Measurements from ENCODE around the gene AIF1.
A peak's percentile ranks its signal among the peaks of the same experiment; 100 is the strongest.

The AIF1 gene

GRCh38 chr6:31572041-31572911 lies 42.8 kb upstream of the AIF1 start, which contains the start of gene LTA:
Gene LTA (plus strand): TSS chr6:31572289. CDS start chr6:31572743, 454 bp downstream.
- Histone ChIP-seq H3K4me3 (ENCODE audit: low read depth, low read length) (no peak within 1 kb of the TSS), H3K79me2 (no peaks in the 10 kb centered on the region), H2AFZ (no peak within 1 kb of the TSS), H3K9me3 (ENCODE audit: control insufficient read depth, low read length) (no peaks in the 10 kb centered on the region), H3K27me3 (ENCODE audit: control insufficient read depth, insufficient read depth, low read length) (no peaks in the 10 kb centered on the region), H3K4me1 (no peaks in the 10 kb centered on the region), H3K36me3 (ENCODE audit: control insufficient read depth, insufficient read depth, low read length) (no peaks in the 10 kb centered on the region), H3K27ac (no peak within 1 kb of the TSS), H3K9ac (no peak within 1 kb of the TSS), H3K4me2 (ENCODE audit: low read length) (no peak within 1 kb of the TSS)
- TF ChIP-seq CTCF (IDR thresholded peaks at IDR 0.05) = no peak

DNA sequence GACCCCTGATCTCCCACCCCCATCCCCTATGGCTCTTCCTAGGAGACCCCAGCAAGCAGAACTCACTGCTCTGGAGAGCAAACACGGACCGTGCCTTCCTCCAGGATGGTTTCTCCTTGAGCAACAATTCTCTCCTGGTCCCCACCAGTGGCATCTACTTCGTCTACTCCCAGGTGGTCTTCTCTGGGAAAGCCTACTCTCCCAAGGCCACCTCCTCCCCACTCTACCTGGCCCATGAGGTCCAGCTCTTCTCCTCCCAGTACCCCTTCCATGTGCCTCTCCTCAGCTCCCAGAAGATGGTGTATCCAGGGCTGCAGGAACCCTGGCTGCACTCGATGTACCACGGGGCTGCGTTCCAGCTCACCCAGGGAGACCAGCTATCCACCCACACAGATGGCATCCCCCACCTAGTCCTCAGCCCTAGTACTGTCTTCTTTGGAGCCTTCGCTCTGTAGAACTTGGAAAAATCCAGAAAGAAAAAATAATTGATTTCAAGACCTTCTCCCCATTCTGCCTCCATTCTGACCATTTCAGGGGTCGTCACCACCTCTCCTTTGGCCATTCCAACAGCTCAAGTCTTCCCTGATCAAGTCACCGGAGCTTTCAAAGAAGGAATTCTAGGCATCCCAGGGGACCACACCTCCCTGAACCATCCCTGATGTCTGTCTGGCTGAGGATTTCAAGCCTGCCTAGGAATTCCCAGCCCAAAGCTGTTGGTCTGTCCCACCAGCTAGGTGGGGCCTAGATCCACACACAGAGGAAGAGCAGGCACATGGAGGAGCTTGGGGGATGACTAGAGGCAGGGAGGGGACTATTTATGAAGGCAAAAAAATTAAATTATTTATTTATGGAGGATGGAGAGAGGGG lies 41.6 kb upstream of the AIF1 start:
- Histone ChIP-seq H3K36me3 (ENCODE audit: control insufficient read depth, insufficient read depth, low read length) (no peaks in the 10 kb centered on the region), H3K4me1 (no peaks in the 10 kb centered on the region), H3K4me3 (ENCODE audit: low read depth, low read length) (no peak overlapping the region), H2AFZ (no peak overlapping the region), H3K4me2 (ENCODE audit: low read length) (no peak overlapping the region), H3K9ac (no peak overlapping the region), H3K9me3 (ENCODE audit: control insufficient read depth, low read length) (no peaks in the 10 kb centered on the region), H3K27ac (no peak overlapping the region), H3K27me3 (ENCODE audit: control insufficient read depth, insufficient read depth, low read length) (no peaks in the 10 kb centered on the region), H3K79me2 (no peaks in the 10 kb centered on the region)
- TF ChIP-seq CTCF (IDR thresholded peaks at IDR 0.05) = no peak

DNA sequence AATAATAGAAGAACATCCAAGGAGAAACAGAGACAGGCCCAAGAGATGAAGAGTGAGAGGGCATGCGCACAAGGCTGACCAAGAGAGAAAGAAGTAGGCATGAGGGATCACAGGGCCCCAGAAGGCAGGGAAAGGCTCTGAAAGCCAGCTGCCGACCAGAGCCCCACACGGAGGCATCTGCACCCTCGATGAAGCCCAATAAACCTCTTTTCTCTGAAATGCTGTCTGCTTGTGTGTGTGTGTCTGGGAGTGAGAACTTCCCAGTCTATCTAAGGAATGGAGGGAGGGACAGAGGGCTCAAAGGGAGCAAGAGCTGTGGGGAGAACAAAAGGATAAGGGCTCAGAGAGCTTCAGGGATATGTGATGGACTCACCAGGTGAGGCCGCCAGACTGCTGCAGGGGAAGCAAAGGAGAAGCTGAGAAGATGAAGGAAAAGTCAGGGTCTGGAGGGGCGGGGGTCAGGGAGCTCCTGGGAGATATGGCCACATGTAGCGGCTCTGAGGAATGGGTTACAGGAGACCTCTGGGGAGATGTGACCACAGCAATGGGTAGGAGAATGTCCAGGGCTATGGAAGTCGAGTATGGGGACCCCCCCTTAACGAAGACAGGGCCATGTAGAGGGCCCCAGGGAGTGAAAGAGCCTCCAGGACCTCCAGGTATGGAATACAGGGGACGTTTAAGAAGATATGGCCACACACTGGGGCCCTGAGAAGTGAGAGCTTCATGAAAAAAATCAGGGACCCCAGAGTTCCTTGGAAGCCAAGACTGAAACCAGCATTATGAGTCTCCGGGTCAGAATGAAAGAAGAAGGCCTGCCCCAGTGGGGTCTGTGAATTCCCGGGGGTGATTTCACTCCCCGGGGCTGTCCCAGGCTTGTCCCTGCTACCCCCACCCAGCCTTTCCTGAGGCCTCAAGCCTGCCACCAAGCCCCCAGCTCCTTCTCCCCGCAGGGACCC lies 40.6 kb upstream of the AIF1 start:
- no peak overlapping the region for H3K27ac ChIP-seq
- no peak overlapping the region for H2AFZ ChIP-seq
- no peak overlapping the region for H3K4me3 ChIP-seq (ENCODE audit: low read depth, low read length)
- H3K36me3 ChIP-seq (ENCODE audit: control insufficient read depth, insufficient read depth, low read length) = no peaks in the 10 kb centered on the region
- no peaks in the 10 kb centered on the region for H3K9me3 ChIP-seq (ENCODE audit: control insufficient read depth, low read length)
- TF ChIP-seq CTCF (IDR thresholded peaks at IDR 0.05) = no peak
- H3K4me1 ChIP-seq = no peaks in the 10 kb centered on the region
- no peak overlapping the region for H3K9ac ChIP-seq
- H3K27me3 ChIP-seq (ENCODE audit: control insufficient read depth, insufficient read depth, low read length) = no peaks in the 10 kb centered on the region
- no peak overlapping the region for H3K4me2 ChIP-seq (ENCODE audit: low read length)
- H3K79me2 ChIP-seq = no peaks in the 10 kb centered on the region

GRCh38 chr6:31575335-31575901 lies 39.6 kb upstream of the AIF1 start, which contains the start of gene TNF:
Gene TNF (plus strand): TSS chr6:31575565. CDS start chr6:31575742, 177 bp downstream.
- Histone ChIP-seq H3K9ac (no peak within 1 kb of the TSS), H3K27ac (no peak within 1 kb of the TSS)
- no peak for TF ChIP-seq CTCF (IDR thresholded peaks at IDR 0.05)

More at GRCh38 chr6:31575335-31575901, 39.6 kb upstream of the AIF1 start, which contains the start of gene TNF:
- Histone ChIP-seq H3K4me2 (ENCODE audit: low read length) (no peak within 1 kb of the TSS), H3K4me3 (ENCODE audit: low read depth, low read length) (peak within 1 kb of the TSS; percentile 37), H3K4me1 (no peaks in the 10 kb centered on the region), H3K27me3 (ENCODE audit: control insufficient read depth, insufficient read depth, low read length) (no peaks in the 10 kb centered on the region), H3K79me2 (no peaks in the 10 kb centered on the region), H3K36me3 (ENCODE audit: control insufficient read depth, insufficient read depth, low read length) (no peaks in the 10 kb centered on the region), H3K9me3 (ENCODE audit: control insufficient read depth, low read length) (no peaks in the 10 kb centered on the region), H2AFZ (no peak within 1 kb of the TSS)
